HG02798 (cell line): ENCODE results near the gene LOXL1.
"Not testable (repeated sequence)": the region's sequence is repeated elsewhere in the genome, so short reads cannot be mapped to it uniquely, and the experiment has no call there.

Experiments used
- ATAC-seq: cut with Tn5 transposase; IDR thresholded peaks from one replicate; pipeline ENCODE4 v1.9.1; 2021; ENCODE audit warnings: mild to moderate bottlenecking; ENCODE audit not compliant: unreplicated experiment, poor library complexity

Gene LOXL1

DNA sequence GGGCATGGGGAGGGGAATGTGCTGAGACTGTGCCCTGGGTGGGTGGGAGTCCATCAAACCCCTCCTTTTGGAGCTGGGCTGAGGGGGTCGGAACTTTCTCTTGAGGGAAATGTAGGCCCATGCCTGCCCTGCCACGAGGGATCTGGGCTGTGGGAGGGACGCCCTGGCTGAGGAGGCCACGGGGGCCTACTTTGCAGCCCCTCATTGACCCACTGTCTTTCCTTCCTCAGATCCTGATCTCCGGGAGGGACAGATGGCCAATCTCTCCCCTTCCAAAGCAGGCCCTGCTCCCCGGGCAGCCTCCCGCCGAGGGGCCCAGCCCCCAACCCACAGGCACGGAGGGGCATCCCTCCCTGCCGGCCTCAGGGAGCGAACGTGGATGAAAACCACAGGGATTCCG lies 25.3 kb downstream of the LOXL1 start:
- ATAC-seq = no peak

- no peak for ATAC-seq
Observed at GRCh38 chr15:73952171-73952912, 26.1 kb downstream of the LOXL1 start.

DNA sequence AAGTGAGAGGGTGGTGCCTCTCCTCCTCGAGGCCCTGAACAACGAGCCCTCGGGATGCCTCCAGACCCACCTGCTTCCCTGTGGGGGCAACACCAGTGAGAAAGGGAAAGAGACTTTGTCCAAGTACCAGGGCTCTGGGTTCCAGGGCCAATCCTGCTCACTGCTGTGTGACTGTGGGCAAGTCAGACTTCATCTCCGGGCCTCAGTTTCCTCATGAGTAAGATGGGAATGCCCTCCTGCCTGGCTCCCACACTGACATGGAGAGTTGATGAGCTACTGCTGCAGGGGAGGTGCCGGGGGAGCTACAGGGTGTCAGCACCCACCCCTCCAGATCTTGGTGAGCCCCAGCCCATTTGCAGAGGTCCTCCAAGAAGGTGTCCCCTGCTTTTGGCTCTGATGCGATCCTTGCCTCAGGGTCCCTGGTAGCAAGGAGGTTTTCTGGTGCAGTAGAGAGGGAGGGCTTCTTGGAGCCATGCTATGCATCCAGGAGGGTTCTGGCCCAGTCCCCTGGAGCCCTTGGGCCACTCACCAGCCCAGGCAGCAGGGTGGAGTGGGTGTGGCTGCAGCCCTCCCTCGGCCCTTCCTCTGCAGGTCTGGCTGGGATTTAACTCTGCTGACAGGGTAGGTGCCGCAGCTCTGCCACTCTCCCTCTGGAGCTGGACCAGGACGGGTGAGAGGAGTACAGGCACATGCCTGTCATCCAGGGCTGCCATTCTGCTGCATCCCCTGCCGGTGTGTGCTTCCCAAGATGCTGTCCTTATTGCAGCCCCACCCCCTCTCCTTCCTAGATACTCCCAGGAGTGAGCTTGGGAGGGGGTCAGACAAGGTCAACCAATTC lies 26.9 kb downstream of the LOXL1 start:
- no peak for ATAC-seq

- no peak for ATAC-seq
Observed at GRCh38 chr15:73954188-73955145, 28.2 kb downstream of the LOXL1 start.

GRCh38 chr15:73955326-73955725 lies 29.1 kb downstream of the LOXL1 start:
- no peak for ATAC-seq

GRCh38 chr15:73955861-73956742 lies 29.8 kb downstream of the LOXL1 start:
- no peak for ATAC-seq

DNA sequence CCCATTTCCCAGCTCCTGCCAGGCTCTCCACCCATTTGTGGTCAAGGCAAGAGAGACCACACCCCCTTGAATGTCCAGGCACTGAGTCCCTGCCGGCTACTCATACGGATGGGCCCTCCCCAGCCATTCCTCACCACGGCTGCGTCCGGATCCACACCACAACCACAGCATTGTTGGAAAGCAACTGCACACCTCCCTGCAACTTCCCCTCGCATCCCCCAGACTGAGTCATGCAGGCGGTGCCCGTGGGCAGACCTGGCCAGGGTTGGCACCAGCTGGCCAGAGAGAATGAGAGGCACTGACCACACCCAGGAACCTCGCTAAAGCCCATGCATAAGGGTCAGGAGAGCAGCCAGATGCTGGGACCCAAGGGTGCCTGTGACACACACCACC lies 30.5 kb downstream of the LOXL1 start:
- ATAC-seq = no peak

DNA sequence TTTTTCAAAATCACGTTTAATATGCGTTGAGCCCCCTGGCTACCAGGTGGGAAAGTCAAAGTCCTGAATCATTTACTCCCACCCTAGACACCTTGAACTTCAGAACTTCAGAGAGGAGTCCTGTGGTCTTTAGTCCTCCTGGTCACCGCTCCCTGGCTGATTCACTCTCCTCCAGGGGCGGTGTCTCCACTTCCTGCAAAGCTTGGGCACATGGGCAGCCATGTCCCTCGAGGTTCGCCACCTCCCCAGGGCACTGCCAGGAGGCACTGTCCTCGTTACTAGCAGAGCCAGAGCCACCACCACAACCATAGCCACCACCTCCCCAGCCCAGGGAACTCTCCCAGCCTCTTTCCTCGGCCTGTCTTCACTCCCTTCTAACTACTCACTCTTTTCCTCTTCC lies 31.0 kb downstream of the LOXL1 start:
- ATAC-seq = no peak

- no peak for ATAC-seq
Observed at GRCh38 chr15:73957785-73958184, 31.5 kb downstream of the LOXL1 start.

- no peak for ATAC-seq
Observed at GRCh38 chr15:73959012-73959581, 32.8 kb downstream of the LOXL1 start.

GRCh38 chr15:73959801-73960200 lies 33.5 kb downstream of the LOXL1 start:
- ATAC-seq = no peak

- not testable (repeated sequence) for ATAC-seq
Observed at GRCh38 chr15:73960472-73961070, 34.3 kb downstream of the LOXL1 start.

DNA sequence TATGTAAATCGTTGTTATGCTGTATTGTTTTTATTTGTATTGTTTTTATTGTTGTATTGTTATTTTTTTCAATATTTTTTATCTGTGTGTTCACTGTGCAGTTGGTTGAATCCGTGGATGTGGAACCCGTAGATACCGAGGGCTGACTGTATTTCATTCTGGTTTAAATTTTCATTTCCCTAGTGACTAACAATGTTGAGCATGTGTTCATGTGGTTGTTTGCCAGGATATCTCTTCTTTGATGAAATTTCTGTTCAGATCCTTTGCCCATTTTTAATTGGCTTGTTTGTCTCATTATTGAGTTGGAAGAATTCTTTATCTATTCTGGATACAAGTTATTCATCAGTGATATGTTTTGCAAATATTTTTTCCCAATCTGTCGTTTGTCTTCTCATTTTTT lies 36.2 kb downstream of the LOXL1 start:
- ATAC-seq = no peak

GRCh38 chr15:73964736-73965093 lies 38.5 kb downstream of the LOXL1 start:
- ATAC-seq = peak; percentile 69

DNA sequence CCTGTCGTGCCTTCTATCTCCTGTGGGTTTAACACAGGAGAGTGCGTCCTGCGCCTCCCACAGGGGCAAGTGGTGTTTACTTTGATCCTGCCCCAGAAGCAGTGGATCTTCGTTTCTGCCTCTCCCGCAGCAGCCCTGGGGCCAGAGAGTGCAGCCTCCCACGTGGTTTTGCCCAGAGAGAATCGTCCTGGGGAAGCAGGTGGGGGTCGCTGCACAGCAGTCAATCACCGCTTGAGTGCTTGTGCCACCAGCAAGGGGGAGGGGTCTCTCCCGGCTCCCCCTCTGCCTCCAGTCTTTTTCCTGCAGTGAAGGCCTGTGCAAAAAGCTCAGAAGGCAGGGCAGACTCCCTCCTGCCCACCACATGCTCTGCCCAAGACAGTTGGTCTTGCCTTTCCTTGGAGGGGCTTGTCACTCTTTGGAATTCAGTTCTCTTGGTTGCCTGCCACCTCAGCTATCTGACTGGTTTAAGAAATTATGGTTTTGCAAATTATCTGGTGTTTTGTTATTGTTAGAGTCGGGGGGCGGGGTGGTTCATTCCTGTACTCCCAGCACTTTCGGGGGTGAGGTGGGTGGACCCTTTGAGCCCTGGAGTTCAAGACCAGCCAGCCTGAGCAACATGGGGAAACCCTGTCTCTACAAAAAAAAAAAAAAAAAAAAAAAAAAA lies 39.0 kb downstream of the LOXL1 start:
- ATAC-seq = peak; percentile 28

- peak; percentile 53 for ATAC-seq
Observed at GRCh38 chr15:73965758-73966113, 39.5 kb downstream of the LOXL1 start.

DNA sequence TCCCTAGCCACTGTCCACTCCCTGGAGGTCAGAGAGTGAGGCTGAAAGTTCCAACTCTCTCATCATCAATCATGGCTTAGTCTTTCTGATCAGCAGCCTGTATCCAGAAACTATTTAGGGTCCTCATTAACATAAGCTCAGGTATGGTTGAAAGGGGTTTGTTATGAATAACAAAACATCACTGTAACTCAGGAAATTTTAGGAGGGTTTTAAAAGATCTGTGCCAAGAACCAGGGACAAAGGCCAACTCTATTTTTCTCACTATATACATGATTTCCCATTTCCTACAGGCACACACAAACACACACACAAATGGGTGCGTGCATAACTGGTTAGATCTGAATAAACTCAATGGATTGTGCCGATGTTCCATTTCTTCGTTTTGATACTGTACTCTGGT lies 42.2 kb downstream of the LOXL1 start:
- ATAC-seq = no peak

DNA sequence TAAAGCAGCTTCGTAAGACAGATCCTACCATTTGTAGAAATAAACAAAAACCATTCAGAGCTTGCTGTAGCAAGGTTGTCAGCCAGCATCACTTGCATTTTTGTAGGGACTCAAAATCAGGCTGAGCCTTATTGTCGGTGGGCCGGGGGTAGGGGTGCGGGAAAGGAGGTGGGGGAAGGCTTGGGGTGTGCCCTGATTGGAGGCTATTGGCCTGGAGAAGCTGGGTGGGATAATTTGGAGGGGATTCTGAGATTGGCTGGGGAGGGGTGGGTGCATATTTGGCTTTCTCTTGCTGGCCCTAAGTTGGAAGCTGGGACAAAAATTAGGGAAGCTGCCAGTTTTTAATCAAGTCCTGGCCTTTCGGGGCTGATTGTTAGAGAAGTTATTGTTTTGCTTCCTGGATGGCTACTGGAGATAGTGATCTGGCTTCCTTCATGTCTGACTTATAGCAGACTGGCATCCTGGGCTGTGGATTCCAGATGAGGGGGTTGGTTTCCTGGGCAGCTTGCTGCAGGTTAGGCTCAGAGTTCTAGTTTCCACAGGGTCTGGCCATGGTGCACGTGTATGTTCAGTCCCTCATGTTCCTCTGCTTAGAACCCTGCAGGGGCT lies 43.0 kb downstream of the LOXL1 start:
- ATAC-seq = no peak
